Panc1 (cell line): ENCODE measurements around the gene H1-8. TPM values are rescaled to one million over a fixed set of nuclear protein-coding genes. Genes with fewer than 3 reads are reported as not detected.

Experiments used
- ATAC-seq: fragments of 200-7000 bp; cut with Tn5 transposase; 2 replicates; pipeline ENCODE4 v1.9.1; 2020; ENCODE audit warnings: mild to moderate bottlenecking, moderate library complexity
- BruUV-seq: library from RNA; stranded (reverse); fragments of 400-500 nt; replicated peaks from 2 replicates; lab custom pipeline; 2021; lab: Mats Ljungman, UMichigan
- CTCF ChIA-PET: fragments of 300-600 bp; sonication (Branson Sonifier 250); formaldehyde crosslinking; loops from one replicate; lab custom pipeline; 2022; ENCODE audit warnings: antibody characterized with exemption; lab: Charles Lee
- POLR2A ChIA-PET: fragments of 300-600 bp; sonication (Branson Sonifier 250); formaldehyde crosslinking; loops from one replicate; lab custom pipeline; 2022; ENCODE audit warnings: antibody characterized with exemption; lab: Charles Lee
- DNase-seq: peaks from one replicate; pipeline ENCODE4 v3.0.0-alpha.2; 2010; ENCODE audit warnings: low read depth, low spot score
- H3K27ac ChIP-seq: 2 replicates; pipeline ENCODE4 v1.5.1; 2011; ENCODE audit warnings: mild to moderate bottlenecking, low read length, inconsistent platforms
- H3K27me3 ChIP-seq: fragments of 200-500 bp; sonication (Bioruptor generic); 2 replicates; pipeline ENCODE4 v1.6.0; 2014; ENCODE audit warnings: low read length, inconsistent platforms; ENCODE audit not compliant: control insufficient read depth, insufficient read depth
- H3K36me3 ChIP-seq: fragments of 200-500 bp; sonication (Bioruptor generic); 2 replicates; pipeline ENCODE4 v1.5.1; 2014; ENCODE audit warnings: inconsistent platforms, mild to moderate bottlenecking, low read length, moderate library complexity; ENCODE audit not compliant: control insufficient read depth, insufficient read depth
- H3K4me1 ChIP-seq: 2 replicates; pipeline ENCODE4 v1.5.1; 2011; ENCODE audit warnings: inconsistent platforms, mild to moderate bottlenecking, low read length, moderate library complexity; ENCODE audit not compliant: control insufficient read depth, insufficient read depth
- H3K4me3 ChIP-seq, 2 experiments: 2 replicates each; pipeline ENCODE4 v1.5.1; 2011 to 2012; ENCODE audit warnings: low read depth in 2 of 2, low read length in 2 of 2, mild to moderate bottlenecking in 2 of 2, inconsistent platforms in 1 of 2, moderate library complexity in 1 of 2
- H3K9me3 ChIP-seq: fragments of 200-500 bp; sonication (Bioruptor generic); 2 replicates; pipeline ENCODE4 v1.5.1; 2014; ENCODE audit warnings: low read depth, mild to moderate bottlenecking, inconsistent platforms, low read length, moderate library complexity; ENCODE audit not compliant: control insufficient read depth, insufficient read depth
- CTCF ChIP-seq: fragments of 450-650 bp; IDR thresholded peaks from 2 replicates; pipeline ENCODE4 v1.5.1; 2017; ENCODE audit warnings: mild to moderate bottlenecking
- POLR2AphosphoS5 ChIP-seq: IDR thresholded peaks from 2 replicates; pipeline ENCODE4 v1.6.1; 2012; ENCODE audit warnings: mild to moderate bottlenecking, low read depth, low read length, moderate library complexity
- SIN3A ChIP-seq: IDR thresholded peaks from 2 replicates; pipeline ENCODE4 v1.6.1; 2012; ENCODE audit warnings: low read depth, mild to moderate bottlenecking, low read length, moderate library complexity, borderline replicate concordance; ENCODE audit not compliant: insufficient read depth
- TCF7L2 ChIP-seq: IDR thresholded peaks from 2 replicates; pipeline ENCODE4 v1.6.1; 2011; ENCODE audit warnings: mild to moderate bottlenecking, low read depth, low read length, inconsistent platforms
- in situ Hi-C: cut with HindIII; loops from 2 replicates; pipeline ENCODE4 v1.10.0; 2016; ENCODE audit warnings: low sequenced_read_pairs, low pct_unique_long_range_greater_than_20kb
- intact Hi-C: fragments of 100-400 bp; cut with micrococcal nuclease; formaldehyde crosslinking; loops from one replicate; pipeline ENCODE4 v1.10.0; 2022; ENCODE audit not compliant: unreplicated experiment
- total RNA-seq: library from RNA; stranded (reverse); gene quantifications from one replicate; pipeline ENCODE4 v1.2.1, GENCODE V29; 2021; ENCODE audit not compliant: unreplicated experiment
- TF ChIP-seq, protein P1 (sequence below), 2 experiments: IDR thresholded peaks; 2 replicates each; pipeline ENCODE4 v1.6.1; 2011 to 2012; ENCODE audit warnings: low read depth in 2 of 2, control low read depth in 1 of 2, low read length in 1 of 2, mild to moderate bottlenecking in 1 of 2, moderate library complexity in 1 of 2; ENCODE audit not compliant: insufficient read depth in 1 of 2

Gene H1-8
- total RNA-seq, 1 experiment from 2014 or later, result not detected

DNA sequence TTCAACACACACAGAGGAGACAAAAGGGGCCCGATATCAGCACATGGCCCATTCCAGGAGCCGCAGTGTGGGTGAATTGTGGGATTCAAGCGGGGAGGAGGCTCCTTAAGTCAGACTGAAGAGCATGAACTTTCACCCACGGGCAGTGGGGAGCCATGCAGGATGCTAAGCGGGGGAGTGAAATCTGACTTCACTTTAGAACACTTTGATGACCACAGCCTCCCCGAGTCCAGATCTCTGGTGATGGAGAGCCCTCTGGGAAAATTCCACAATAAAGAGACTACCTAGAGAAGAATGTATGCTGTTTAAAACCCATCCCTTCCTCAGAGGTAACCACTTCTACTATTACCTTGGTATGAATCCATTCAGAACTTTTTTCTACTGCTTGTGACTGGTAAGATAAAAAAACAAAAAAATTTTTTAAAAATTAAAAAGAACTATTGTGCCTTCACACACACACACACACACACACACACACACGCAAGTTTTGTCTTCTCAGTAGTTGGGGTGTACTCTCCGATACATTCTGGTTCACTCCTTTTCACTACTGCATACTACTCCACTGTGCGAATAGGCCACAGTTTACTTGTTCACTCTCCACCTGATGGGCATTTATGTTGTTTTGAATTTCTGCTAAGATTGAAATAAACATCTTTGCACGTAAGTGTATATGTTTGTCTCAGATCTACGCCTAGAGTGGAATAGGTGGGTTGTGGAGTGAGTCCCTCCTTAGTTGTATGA lies 2.0 kb upstream of the H1-8 start:
- POLR2A ChIA-PET, result interaction anchor here (0.6 kb wide), 1 partner anchor 42 kb away, joined by 3 read pairs; no protein-coding TSS in a partner anchor
- ATAC-seq (no peak), DNase-seq (no peak)
- Histone ChIP-seq H3K27me3 (no peaks in the 10 kb centered on the region), H3K4me1 (no peaks in the 10 kb centered on the region), H3K27ac (no peak overlapping the region), H3K36me3 (no peaks in the 10 kb centered on the region), H3K9me3 (no peaks in the 10 kb centered on the region), H3K4me3 (no peak overlapping the region)
- in situ Hi-C loops (no loop called here), intact Hi-C loops (no loop called here)
- TF ChIP-seq, protein P1, sequence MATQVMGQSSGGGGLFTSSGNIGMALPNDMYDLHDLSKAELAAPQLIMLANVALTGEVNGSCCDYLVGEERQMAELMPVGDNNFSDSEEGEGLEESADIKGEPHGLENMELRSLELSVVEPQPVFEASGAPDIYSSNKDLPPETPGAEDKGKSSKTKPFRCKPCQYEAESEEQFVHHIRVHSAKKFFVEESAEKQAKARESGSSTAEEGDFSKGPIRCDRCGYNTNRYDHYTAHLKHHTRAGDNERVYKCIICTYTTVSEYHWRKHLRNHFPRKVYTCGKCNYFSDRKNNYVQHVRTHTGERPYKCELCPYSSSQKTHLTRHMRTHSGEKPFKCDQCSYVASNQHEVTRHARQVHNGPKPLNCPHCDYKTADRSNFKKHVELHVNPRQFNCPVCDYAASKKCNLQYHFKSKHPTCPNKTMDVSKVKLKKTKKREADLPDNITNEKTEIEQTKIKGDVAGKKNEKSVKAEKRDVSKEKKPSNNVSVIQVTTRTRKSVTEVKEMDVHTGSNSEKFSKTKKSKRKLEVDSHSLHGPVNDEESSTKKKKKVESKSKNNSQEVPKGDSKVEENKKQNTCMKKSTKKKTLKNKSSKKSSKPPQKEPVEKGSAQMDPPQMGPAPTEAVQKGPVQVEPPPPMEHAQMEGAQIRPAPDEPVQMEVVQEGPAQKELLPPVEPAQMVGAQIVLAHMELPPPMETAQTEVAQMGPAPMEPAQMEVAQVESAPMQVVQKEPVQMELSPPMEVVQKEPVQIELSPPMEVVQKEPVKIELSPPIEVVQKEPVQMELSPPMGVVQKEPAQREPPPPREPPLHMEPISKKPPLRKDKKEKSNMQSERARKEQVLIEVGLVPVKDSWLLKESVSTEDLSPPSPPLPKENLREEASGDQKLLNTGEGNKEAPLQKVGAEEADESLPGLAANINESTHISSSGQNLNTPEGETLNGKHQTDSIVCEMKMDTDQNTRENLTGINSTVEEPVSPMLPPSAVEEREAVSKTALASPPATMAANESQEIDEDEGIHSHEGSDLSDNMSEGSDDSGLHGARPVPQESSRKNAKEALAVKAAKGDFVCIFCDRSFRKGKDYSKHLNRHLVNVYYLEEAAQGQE (IDR thresholded peaks at IDR 0.05; ENCODE audit: insufficient read depth in 1 of 2, low read depth in 2 of 2, low read length in 1 of 2), result no peak
- no peak for TF ChIP-seq POLR2AphosphoS5
- TF ChIP-seq TCF7L2, result no peak
- TF ChIP-seq CTCF, result no peak
- no peak for TF ChIP-seq SIN3A
- CTCF ChIA-PET, result no interaction called here
- no TSS peak for BruUV-seq

DNA sequence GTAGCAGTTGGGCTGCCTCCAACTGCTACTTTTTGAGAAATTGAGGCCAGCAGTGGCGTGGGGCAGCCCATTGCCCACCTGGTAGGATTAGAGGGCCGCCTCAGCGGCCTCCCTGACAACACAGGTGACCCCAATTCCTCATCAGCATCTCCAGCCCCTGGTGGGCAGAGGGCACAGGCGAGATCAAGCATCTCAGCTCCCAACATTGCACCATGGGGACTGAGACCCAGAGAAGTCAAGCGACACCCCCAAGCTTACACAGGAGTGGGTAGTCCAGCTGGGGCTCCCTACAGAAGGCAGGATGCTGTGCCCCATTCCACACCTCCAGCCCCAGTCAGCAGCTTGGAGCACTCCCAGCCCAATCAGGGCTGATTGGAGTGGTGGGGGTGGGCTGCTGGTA lies 228 bp upstream of the H1-8 start:
- Histone ChIP-seq H3K4me3 (no peak overlapping the region), H3K9me3 (no peaks in the 10 kb centered on the region), H3K36me3 (no peaks in the 10 kb centered on the region), H3K27ac (no peak overlapping the region), H3K27me3 (no peaks in the 10 kb centered on the region), H3K4me1 (no peaks in the 10 kb centered on the region)
- DNase-seq (no peak), ATAC-seq (no peak)
- intact Hi-C loops (no loop called here), in situ Hi-C loops (no loop called here)
- ChIA-PET CTCF (no interaction called here), POLR2A (no interaction called here)
- BruUV-seq, result no TSS peak
- TF ChIP-seq, protein P1 (IDR thresholded peaks at IDR 0.05; ENCODE audit: insufficient read depth in 1 of 2, low read depth in 2 of 2, low read length in 1 of 2), result no peak
- no peak for TF ChIP-seq TCF7L2
- no peak for TF ChIP-seq SIN3A
- no peak for TF ChIP-seq CTCF
- TF ChIP-seq POLR2AphosphoS5, result no peak
